NB4 (cell line): Measurements from ENCODE around the gene PIP4P1.

Experiments used
- POLR2A ChIP-seq: IDR thresholded peaks from 2 replicates; pipeline ENCODE4 v1.6.1; 2011; ENCODE audit warnings: mild to moderate bottlenecking; ENCODE audit not compliant: insufficient read length; ENCODE audit errors: extremely low read depth
- TF ChIP-seq, protein P1 (sequence below): IDR thresholded peaks from one replicate; pipeline ENCODE4 v1.5.1; 2012; ENCODE audit warnings: low read depth, low read length

- TF ChIP-seq, protein P1, sequence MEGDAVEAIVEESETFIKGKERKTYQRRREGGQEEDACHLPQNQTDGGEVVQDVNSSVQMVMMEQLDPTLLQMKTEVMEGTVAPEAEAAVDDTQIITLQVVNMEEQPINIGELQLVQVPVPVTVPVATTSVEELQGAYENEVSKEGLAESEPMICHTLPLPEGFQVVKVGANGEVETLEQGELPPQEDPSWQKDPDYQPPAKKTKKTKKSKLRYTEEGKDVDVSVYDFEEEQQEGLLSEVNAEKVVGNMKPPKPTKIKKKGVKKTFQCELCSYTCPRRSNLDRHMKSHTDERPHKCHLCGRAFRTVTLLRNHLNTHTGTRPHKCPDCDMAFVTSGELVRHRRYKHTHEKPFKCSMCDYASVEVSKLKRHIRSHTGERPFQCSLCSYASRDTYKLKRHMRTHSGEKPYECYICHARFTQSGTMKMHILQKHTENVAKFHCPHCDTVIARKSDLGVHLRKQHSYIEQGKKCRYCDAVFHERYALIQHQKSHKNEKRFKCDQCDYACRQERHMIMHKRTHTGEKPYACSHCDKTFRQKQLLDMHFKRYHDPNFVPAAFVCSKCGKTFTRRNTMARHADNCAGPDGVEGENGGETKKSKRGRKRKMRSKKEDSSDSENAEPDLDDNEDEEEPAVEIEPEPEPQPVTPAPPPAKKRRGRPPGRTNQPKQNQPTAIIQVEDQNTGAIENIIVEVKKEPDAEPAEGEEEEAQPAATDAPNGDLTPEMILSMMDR = no peak
- no peak for TF ChIP-seq POLR2A
These were observed 11.4 kb upstream of the PIP4P1 start for GRCh38 chr14:20472536-20473169.
